ENCODE results near the gene DPEP2NB.

DNA sequence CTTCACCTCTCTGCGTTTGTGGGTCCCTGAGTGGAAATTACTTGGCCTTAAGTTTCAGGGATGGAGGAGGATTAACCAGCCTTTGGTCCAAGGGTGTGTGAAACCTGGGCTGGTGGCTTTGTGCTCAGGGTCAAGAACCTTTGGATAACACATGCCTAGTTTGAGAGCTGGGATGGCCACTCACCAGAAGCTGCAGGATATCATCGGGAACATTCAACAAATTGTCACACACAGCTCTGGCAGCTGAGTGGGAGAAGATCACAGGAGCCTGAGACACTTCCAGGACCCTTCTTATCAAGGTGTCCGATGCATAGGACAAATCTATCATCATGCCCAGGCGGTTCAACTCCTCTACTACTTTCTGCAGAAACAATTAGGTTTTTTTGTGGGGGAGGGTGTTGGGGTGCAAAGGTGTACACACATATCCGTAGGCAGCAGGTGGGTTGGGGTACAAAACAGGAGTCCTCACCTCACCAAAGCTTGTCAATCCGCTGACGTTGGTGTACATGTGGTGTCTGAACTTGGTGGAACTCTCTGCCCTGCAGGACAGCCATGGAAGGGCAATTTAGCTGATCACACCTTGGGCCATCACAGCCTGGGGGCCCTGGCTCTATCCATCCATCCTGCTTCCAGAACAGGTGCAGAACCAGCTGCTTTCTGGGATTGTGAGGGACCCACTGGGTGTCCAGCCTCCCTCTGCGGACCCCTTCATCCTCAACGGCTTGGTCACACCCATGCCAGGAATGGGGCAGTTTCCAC lies 38.1 kb downstream of the DPEP2NB start:
- TF ChIP-seq CTCF (IDR thresholded peaks at IDR 0.05; ENCODE audit: low read depth, low read length, poor library complexity, severe bottlenecking) = no peak
- no peak for TF ChIP-seq EZH2phosphoT487 (IDR thresholded peaks at IDR 0.05; ENCODE audit: borderline replicate concordance, low read length)

Measured in DOHH2 (cell line).